Activated naive CD4-positive, alpha-beta T cell (primary cell): ENCODE measurements around the gene LRRC47.
"Not testable (repeated sequence)": the region's sequence is repeated elsewhere in the genome, so short reads cannot be mapped to it uniquely, and the experiment has no call there.

ENCODE experiments used
- DNase-seq, 4 experiments: peaks; one replicate each; lab custom pipeline; 2025; lab: John Stamatoyannopoulos, UW

Gene LRRC47

GRCh38 chr1:3814771-3815561 lies 18.7 kb upstream of the LRRC47 start:
- DNase-seq: no peak

GRCh38 chr1:3814065-3814464 lies 17.8 kb upstream of the LRRC47 start:
- DNase-seq: no peak

- no peak for DNase-seq
These were observed 15.3 kb upstream of the LRRC47 start for GRCh38 chr1:3811595-3811911.

GRCh38 chr1:3810149-3810761 lies 14.0 kb upstream of the LRRC47 start:
- DNase-seq: not testable (repeated sequence)

- no peak for DNase-seq
These were observed 13.4 kb upstream of the LRRC47 start for GRCh38 chr1:3809680-3810079.

GRCh38 chr1:3807769-3808168 lies 11.5 kb upstream of the LRRC47 start:
- DNase-seq: no peak

- no peak for DNase-seq
These were observed 8.7 kb upstream of the LRRC47 start for GRCh38 chr1:3805038-3805437.

GRCh38 chr1:3804627-3804944 lies 8.3 kb upstream of the LRRC47 start:
- DNase-seq: not testable (repeated sequence)

- no peak for DNase-seq
These were observed 7.8 kb upstream of the LRRC47 start for GRCh38 chr1:3803905-3804626.

GRCh38 chr1:3800795-3801194 lies 4.5 kb upstream of the LRRC47 start:
- not testable (repeated sequence) for DNase-seq

GRCh38 chr1:3799976-3800685 lies 3.8 kb upstream of the LRRC47 start:
- no peak for DNase-seq

GRCh38 chr1:3795453-3796214 lies 664 bp downstream of the LRRC47 start:
- DNase-seq: no peak

GRCh38 chr1:3790952-3791351 lies 5.3 kb downstream of the LRRC47 start:
- DNase-seq: no peak

- DNase-seq: no peak
These were observed 5.8 kb downstream of the LRRC47 start for GRCh38 chr1:3790500-3790923.

- no peak for DNase-seq
These were observed 6.6 kb downstream of the LRRC47 start for GRCh38 chr1:3789421-3790300.

- no peak for DNase-seq
These were observed 7.4 kb downstream of the LRRC47 start for GRCh38 chr1:3788756-3789420.

- DNase-seq: no peak
These were observed 8.3 kb downstream of the LRRC47 start for GRCh38 chr1:3787745-3788605.

GRCh38 chr1:3787349-3787715 lies 9.0 kb downstream of the LRRC47 start:
- DNase-seq: no peak
